Measurements from ENCODE around the gene SLPI. TPM values are rescaled to one million over a fixed set of nuclear protein-coding genes. Genes with fewer than 3 reads are reported as not detected.

Gene SLPI
- total and polyA plus RNA-seq, 2 of the 13 experiments (the other 11 are each of a cell fraction or from before 2014, with no cell fraction given): 0.13 TPM; not detected in 1

- TF ChIP-seq ZFP91 (CRISPR knock-in tag; IDR thresholded peaks at IDR 0.05; ENCODE audit: borderline replicate concordance) (peak; percentile 20; the same call in 1 of the 2 replicates), TRAFD1 (CRISPR knock-in tag; IDR thresholded peaks at IDR 0.05; ENCODE audit: borderline replicate concordance) (no peak; the same call in 1 of the 2 replicates), ZNF768 (CRISPR knock-in tag; IDR thresholded peaks at IDR 0.05) (no peak), ZNF816 (CRISPR knock-in tag; IDR thresholded peaks at IDR 0.05; ENCODE audit: borderline replicate concordance) (no peak), ZNF10 (CRISPR knock-in tag; IDR thresholded peaks at IDR 0.05; ENCODE audit: borderline replicate concordance, low read depth) (no peak), ZNF780A (CRISPR knock-in tag; IDR thresholded peaks at IDR 0.05) (no peak), ATF5 (CRISPR knock-in tag; IDR thresholded peaks at IDR 0.05; ENCODE audit: low read depth) (no peak), ZBTB26 (CRISPR knock-in tag; IDR thresholded peaks at IDR 0.05; ENCODE audit: borderline replicate concordance) (0 out of 2 replicates have a peak, but pooled peaks have one; percentile 47), DPF2 (CRISPR knock-in tag; IDR thresholded peaks at IDR 0.05; ENCODE audit: borderline replicate concordance, low read depth) (no peak), NR2F6 (IDR thresholded peaks at IDR 0.05) (0 out of 2 replicates have a peak, but pooled peaks have one; percentile 24), NR2F6 (CRISPR knock-in tag; IDR thresholded peaks at IDR 0.05) (no peak), EP300 (IDR thresholded peaks at IDR 0.05; ENCODE audit: low read depth in 2 of 2, low read length in 2 of 2) (no peak), EP300 (CRISPR knock-in tag; IDR thresholded peaks at IDR 0.05; ENCODE audit: borderline replicate concordance) (0 out of 2 replicates have a peak, but pooled peaks have one; percentile 8), SALL1 (CRISPR knock-in tag; IDR thresholded peaks at IDR 0.05) (peak; percentile 21; the same call in 1 of the 2 replicates), ZNF280B (CRISPR knock-in tag; IDR thresholded peaks at IDR 0.05; ENCODE audit: borderline replicate concordance) (0 out of 2 replicates have a peak, but pooled peaks have one; percentile 39), CTCF (CRISPR knock-in tag; IDR thresholded peaks at IDR 0.05) (peak; percentile 93), ZNF382 (CRISPR knock-in tag; IDR thresholded peaks at IDR 0.05; ENCODE audit: borderline replicate concordance) (no peak)
Observed at GRCh38 chr20:45290677-45291355, 36.5 kb upstream of the SLPI start (continued).
